Mucosa of descending colon (tissue), 3 donors: ENCODE measurements around the gene CNDP1. TPM values are rescaled to one million over a fixed set of nuclear protein-coding genes. Genes with fewer than 3 reads are reported as not detected.

Experiments
- ATAC-seq: fragments of 200-7000 bp; cut with Tn5 transposase; one replicate; pipeline ENCODE4 v1.9.1; 2020; ENCODE audit warnings: mild to moderate bottlenecking, moderate library complexity
- DNase-seq, 3 donors: peaks; one replicate each; pipeline ENCODE4 v3.0.0-alpha.2; 2020
- H3K36me3 ChIP-seq: fragments of 200-600 bp; one replicate; pipeline ENCODE4 v1.8.0; 2021; ENCODE audit warnings: low read depth, mild to moderate bottlenecking
- H3K4me1 ChIP-seq: fragments of 200-600 bp; one replicate; pipeline ENCODE4 v1.8.0; 2021; ENCODE audit warnings: low read depth, mild to moderate bottlenecking
- H3K4me3 ChIP-seq: fragments of 200-600 bp; one replicate; pipeline ENCODE4 v1.8.0; 2021; ENCODE audit warnings: mild to moderate bottlenecking
- H3K9me3 ChIP-seq: fragments of 200-600 bp; one replicate; pipeline ENCODE4 v1.8.0; 2021; ENCODE audit warnings: mild to moderate bottlenecking
- intact Hi-C, 2 donors: fragments of 100-400 bp; cut with DNase I in 1 of 2; cut with micrococcal nuclease in 1 of 2; formaldehyde crosslinking; loops; one replicate each; pipeline versions ENCODE4 v1.11.0 to v1.11.1; 2022; cut with DNase I, micrococcal nuclease
- total RNA-seq, 3 donors: library from RNA; stranded (reverse); fragmentation: NEBNext Ultra II Directional in 2 of 3; extraction: Animal tissue kit (Norgen Biotek cat#: 25700) in 2 of 3; gene quantifications; one replicate each; pipeline versions ENCODE4 v1.2.1 to v1.2.4, GENCODE V29; 2021 to 2023
- TF ChIP-seq, protein P1 (sequence below): fragments of 200-600 bp; IDR thresholded peaks from one replicate; pipeline ENCODE4 v1.8.0; 2022; ENCODE audit warnings: antibody characterized with exemption, mild to moderate bottlenecking
- donor health status: DM: no; HTN: no; CAD: no; lungs with moderate emphysema.
- donor health status: DM: no; HTN: no; CAD: no.
- donor health status: DM: no; HTN: yes; CAD: no.

CNDP1 gene
- total RNA-seq, 3 donors from 2014 or later = 0.19 to 0.32 (median 0.19) TPM

- TF ChIP-seq, protein P1, sequence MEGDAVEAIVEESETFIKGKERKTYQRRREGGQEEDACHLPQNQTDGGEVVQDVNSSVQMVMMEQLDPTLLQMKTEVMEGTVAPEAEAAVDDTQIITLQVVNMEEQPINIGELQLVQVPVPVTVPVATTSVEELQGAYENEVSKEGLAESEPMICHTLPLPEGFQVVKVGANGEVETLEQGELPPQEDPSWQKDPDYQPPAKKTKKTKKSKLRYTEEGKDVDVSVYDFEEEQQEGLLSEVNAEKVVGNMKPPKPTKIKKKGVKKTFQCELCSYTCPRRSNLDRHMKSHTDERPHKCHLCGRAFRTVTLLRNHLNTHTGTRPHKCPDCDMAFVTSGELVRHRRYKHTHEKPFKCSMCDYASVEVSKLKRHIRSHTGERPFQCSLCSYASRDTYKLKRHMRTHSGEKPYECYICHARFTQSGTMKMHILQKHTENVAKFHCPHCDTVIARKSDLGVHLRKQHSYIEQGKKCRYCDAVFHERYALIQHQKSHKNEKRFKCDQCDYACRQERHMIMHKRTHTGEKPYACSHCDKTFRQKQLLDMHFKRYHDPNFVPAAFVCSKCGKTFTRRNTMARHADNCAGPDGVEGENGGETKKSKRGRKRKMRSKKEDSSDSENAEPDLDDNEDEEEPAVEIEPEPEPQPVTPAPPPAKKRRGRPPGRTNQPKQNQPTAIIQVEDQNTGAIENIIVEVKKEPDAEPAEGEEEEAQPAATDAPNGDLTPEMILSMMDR = no peak
- intact Hi-C loops = no loop called here
- Histone ChIP-seq H3K4me3 (no peak overlapping the region), H3K4me1 (no peaks in the 10 kb centered on the region), H3K36me3 (no peaks in the 10 kb centered on the region), H3K9me3 (peaks cover 14% of the 10 kb centered on the region)
- no peak for DNase-seq
- ATAC-seq = no peak
Observed at GRCh38 chr18:74546007-74546406, 11.7 kb downstream of the CNDP1 start.

DNA sequence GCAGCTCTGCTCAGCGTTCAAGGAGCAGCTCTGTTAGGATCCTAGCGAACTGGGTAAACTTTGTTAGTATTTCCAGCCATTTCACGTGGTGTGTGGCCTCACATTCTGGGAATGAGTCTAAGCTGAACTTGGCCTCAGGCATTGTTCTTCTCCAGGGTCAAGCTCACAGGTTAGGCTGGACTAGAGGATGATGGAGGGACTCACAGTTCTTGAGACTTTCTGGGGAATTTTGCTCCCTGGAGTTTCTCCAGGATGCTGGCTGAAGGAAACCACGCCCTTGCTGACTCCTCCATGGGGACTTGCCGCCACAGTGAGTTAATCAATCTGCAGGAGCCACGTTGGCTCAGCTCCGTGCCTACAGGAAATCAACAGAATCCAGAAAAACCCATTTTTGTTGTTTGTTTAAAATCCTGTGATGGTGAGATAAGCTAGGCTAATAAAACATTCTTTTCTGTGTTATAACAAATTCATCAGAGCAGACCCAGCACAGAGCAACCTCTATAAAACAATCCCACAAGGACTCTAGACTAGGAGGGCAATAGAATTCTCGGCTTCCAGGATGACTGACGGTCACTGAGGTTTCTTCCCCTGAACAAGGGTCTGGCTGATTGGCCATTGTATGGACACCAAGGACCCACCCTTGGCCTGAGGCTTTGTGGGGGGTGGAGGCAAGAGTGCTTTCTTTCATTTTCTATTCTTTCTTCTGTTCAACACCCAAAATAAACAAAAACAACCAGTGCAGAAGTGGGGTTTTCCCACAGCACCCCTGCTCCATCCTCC, 12.6 kb downstream of the CNDP1 start:
- intact Hi-C loops = no loop called here
- Histone ChIP-seq H3K36me3 (no peaks in the 10 kb centered on the region), H3K9me3 (peaks cover 14% of the 10 kb centered on the region), H3K4me3 (no peak overlapping the region), H3K4me1 (no peaks in the 10 kb centered on the region)
- DNase-seq (peak in 1 of 3 donors; percentile 43), ATAC-seq (peak; percentile 60)
- TF ChIP-seq, protein P1 = no peak

DNA sequence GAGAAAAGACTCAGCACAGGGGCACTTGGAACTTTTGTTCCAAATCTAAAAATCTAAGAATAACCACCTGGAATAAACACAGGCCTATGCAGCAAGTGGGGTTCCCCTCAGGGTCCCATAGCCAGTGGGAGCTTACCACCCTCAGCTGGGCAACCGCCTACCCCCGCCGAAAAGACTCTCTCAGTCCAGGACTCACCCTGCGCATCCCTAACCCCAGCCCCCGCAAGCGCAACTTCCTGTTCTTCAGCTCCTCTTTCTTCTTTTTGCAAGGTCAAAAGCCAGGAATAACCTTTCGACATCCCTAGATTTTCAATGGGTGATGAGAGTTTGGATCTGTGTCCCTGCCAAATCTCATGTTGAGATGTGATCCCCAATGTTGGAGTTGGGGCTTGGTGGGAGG, 13.6 kb downstream of the CNDP1 start:
- Histone ChIP-seq H3K9me3 (peaks cover 14% of the 10 kb centered on the region), H3K36me3 (no peaks in the 10 kb centered on the region), H3K4me1 (no peaks in the 10 kb centered on the region), H3K4me3 (no peak overlapping the region)
- no peak for ATAC-seq
- no peak for DNase-seq
- TF ChIP-seq, protein P1 = no peak
- intact Hi-C loops = no loop called here

GRCh38 chr18:74549591-74550104, 15.3 kb downstream of the CNDP1 start:
- intact Hi-C loops = loop anchor here in 1 of 2 donors (5.0 kb wide), 2 partner anchors 197 to 352 kb away; no protein-coding TSS in a partner anchor
- H3K4me3 ChIP-seq = no peak overlapping the region
- TF ChIP-seq, protein P1 = no peak
- DNase-seq (no peak), ATAC-seq (no peak)
- peaks cover 14% of the 10 kb centered on the region for H3K9me3 ChIP-seq
- no peaks in the 10 kb centered on the region for H3K36me3 ChIP-seq
- H3K4me1 ChIP-seq = no peaks in the 10 kb centered on the region

GRCh38 chr18:74550886-74551285, 16.6 kb downstream of the CNDP1 start:
- Histone ChIP-seq H3K36me3 (no peaks in the 10 kb centered on the region), H3K4me1 (no peaks in the 10 kb centered on the region), H3K9me3 (peaks cover 14% of the 10 kb centered on the region), H3K4me3 (no peak overlapping the region)
- no peak for DNase-seq
- TF ChIP-seq, protein P1 = no peak
- intact Hi-C loops = loop anchor here in 1 of 2 donors (5.0 kb wide), 2 partner anchors 199 to 354 kb away; no protein-coding TSS in a partner anchor
- ATAC-seq = no peak
